SK-N-SH treated with all-trans-retinoic acid at 6 μM for 48 hours (cell line): Measurements from ENCODE around the gene KIRREL3.

Source experiments
- ATAC-seq: fragments of 200-7000 bp; cut with Tn5 transposase; 3 replicates; pipeline ENCODE4 v1.9.1; 2020; ENCODE audit warnings: mild to moderate bottlenecking, moderate library complexity
- BACH2 ChIP-seq: fragments of 250-450 bp; sonication (Bioruptor Pico); IDR thresholded peaks from 2 replicates; pipeline ENCODE4 v1.9.0; 2021; ENCODE audit warnings: mild to moderate bottlenecking, borderline replicate concordance
- CSDC2 ChIP-seq: fragments of 250-450 bp; sonication (Bioruptor Pico); IDR thresholded peaks from 2 replicates; pipeline ENCODE4 v1.5.0; 2020; ENCODE audit warnings: mild to moderate bottlenecking, moderate library complexity
- ESRRG ChIP-seq: fragments of 250-450 bp; sonication (Bioruptor Pico); IDR thresholded peaks from 2 replicates; pipeline ENCODE4 v1.6.1; 2021; ENCODE audit warnings: mild to moderate bottlenecking
- ISL1 ChIP-seq: fragments of 250-450 bp; sonication (Bioruptor Pico); IDR thresholded peaks from 2 replicates; pipeline ENCODE4 v2.1.2; 2022; ENCODE audit warnings: mild to moderate bottlenecking, moderate library complexity
- RARB ChIP-seq: fragments of 250-450 bp; sonication (Bioruptor Pico); IDR thresholded peaks from 2 replicates; pipeline ENCODE4 v1.8.0; 2021; ENCODE audit warnings: mild to moderate bottlenecking, moderate library complexity
- SNAI2 ChIP-seq: fragments of 250-450 bp; sonication (Bioruptor Pico); IDR thresholded peaks from 2 replicates; pipeline ENCODE4 v1.5.0; 2020; ENCODE audit warnings: mild to moderate bottlenecking, moderate library complexity
- TCF4 ChIP-seq: fragments of 250-450 bp; sonication (Bioruptor Pico); IDR thresholded peaks from 2 replicates; pipeline ENCODE4 v1.8.0; 2021; ENCODE audit warnings: mild to moderate bottlenecking, moderate library complexity, borderline replicate concordance
- TOX ChIP-seq: fragments of 250-450 bp; sonication (Bioruptor Pico); IDR thresholded peaks from 2 replicates; pipeline ENCODE4 v1.8.0; 2021; ENCODE audit warnings: mild to moderate bottlenecking, moderate library complexity, borderline replicate concordance
- ZC3H10 ChIP-seq: fragments of 250-450 bp; sonication (Bioruptor Pico); IDR thresholded peaks from 2 replicates; pipeline ENCODE4 v1.5.1; 2021; ENCODE audit warnings: mild to moderate bottlenecking, moderate library complexity
- ZFP3 ChIP-seq: fragments of 250-450 bp; sonication (Bioruptor Pico); IDR thresholded peaks from 2 replicates; pipeline ENCODE4 v1.5.0; 2020; ENCODE audit warnings: mild to moderate bottlenecking, moderate library complexity
- ZFP30 ChIP-seq: fragments of 450-650 bp; formaldehyde crosslinking; IDR thresholded peaks from 2 replicates; pipeline ENCODE4 v1.5.0; 2022; ENCODE audit warnings: mild to moderate bottlenecking, moderate library complexity
- ZNF70 ChIP-seq: fragments of 450-650 bp; formaldehyde crosslinking; IDR thresholded peaks from 2 replicates; pipeline ENCODE4 v1.5.0; 2020; ENCODE audit warnings: mild to moderate bottlenecking, moderate library complexity
- ZNF8 ChIP-seq: fragments of 450-650 bp; formaldehyde crosslinking; IDR thresholded peaks from 2 replicates; pipeline ENCODE4 v1.5.0; 2020; ENCODE audit warnings: mild to moderate bottlenecking, moderate library complexity
- TF ChIP-seq, protein P1 (sequence below): fragments of 250-450 bp; sonication (Bioruptor Pico); IDR thresholded peaks from 2 replicates; pipeline ENCODE4 v1.5.0; 2020; ENCODE audit warnings: mild to moderate bottlenecking, moderate library complexity
- TF ChIP-seq, protein P2 (sequence below): fragments of 250-450 bp; sonication (Bioruptor Pico); IDR thresholded peaks from 2 replicates; pipeline ENCODE4 v1.8.0; 2020; ENCODE audit warnings: mild to moderate bottlenecking, moderate library complexity, borderline replicate concordance
- TF ChIP-seq, protein P3 (sequence below): fragments of 250-450 bp; sonication (Bioruptor Pico); IDR thresholded peaks from 2 replicates; pipeline ENCODE4 v1.8.0; 2021; ENCODE audit warnings: low read depth, mild to moderate bottlenecking, moderate library complexity, borderline replicate concordance

The KIRREL3 gene

DNA sequence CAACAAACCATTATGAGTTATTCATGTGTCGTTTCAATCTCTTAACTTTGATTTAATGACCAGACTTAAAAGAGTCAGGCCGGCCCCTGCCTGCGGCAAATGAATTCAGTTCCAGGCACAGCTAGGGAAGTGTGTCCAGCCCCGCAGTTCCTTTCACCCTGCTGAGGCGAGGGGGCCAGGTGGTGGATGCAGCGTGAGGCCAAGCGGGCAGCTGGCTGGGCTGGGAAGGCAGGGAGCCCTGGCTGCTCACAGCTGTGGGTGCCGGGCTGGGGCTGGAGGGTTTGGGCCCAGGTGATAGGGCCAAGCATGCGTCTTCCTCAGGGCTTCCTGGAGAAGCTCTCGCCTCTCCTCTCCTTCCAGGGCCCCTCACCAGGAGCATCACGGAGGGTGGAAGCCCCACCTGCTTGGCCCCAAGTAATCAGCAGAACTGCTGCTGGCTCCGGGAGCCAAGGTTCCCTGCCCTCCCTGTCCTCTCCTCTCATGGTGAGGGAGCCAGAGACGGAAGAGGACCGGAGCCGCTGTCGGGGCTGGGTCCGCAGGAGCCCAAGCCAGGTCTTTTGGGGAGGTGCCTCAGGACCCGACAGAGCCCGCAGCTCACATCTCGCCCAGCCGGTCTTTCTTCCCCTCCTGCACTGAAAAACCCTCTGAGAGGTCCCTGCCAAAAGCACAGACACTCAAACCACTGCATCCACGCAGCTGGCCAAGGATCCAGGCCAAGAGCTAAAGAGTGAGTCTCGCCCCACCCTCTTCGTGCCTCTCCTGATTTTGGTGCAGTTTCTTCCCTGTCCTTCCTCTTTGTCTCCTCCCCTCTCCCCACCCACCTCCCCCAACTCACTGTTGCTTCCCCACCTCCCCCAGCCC, 548.1 kb downstream of the KIRREL3 start:
- ATAC-seq: no peak

DNA sequence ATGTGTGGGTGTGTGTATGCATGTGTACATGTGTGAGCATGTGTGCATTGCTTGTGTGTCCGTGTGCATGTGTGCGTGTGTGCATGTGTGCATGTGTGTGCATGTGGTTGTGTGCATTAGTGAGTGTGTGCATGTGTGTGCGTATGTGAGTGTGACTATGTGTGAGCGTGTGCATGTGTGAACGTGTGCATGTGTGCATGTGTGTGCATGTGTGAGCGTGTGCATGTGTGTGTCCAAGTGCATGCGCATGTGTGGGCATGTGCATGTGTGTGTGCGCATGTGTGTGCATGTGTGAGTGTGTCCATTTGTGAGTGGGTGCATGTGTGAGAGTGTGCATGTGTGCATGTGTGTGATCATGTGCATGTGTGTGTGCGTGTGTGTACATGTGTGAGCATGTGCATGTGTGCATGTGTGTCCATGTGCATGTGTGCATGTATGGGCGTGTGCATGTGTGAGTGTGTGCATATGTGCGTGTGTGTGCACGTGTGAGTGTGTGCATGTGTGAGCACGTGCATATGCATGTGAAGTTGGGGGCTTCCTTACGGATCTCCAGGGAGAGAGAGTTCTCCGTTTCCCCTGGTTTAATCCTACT, 549.3 kb downstream of the KIRREL3 start:
- TF ChIP-seq TOX (CRISPR knock-in tag): no peak
- no peak for ATAC-seq

More for the DNA sequence above, 548.1 kb downstream of the KIRREL3 start:
- TF ChIP-seq ESRRG: no peak
- TF ChIP-seq, protein P1, sequence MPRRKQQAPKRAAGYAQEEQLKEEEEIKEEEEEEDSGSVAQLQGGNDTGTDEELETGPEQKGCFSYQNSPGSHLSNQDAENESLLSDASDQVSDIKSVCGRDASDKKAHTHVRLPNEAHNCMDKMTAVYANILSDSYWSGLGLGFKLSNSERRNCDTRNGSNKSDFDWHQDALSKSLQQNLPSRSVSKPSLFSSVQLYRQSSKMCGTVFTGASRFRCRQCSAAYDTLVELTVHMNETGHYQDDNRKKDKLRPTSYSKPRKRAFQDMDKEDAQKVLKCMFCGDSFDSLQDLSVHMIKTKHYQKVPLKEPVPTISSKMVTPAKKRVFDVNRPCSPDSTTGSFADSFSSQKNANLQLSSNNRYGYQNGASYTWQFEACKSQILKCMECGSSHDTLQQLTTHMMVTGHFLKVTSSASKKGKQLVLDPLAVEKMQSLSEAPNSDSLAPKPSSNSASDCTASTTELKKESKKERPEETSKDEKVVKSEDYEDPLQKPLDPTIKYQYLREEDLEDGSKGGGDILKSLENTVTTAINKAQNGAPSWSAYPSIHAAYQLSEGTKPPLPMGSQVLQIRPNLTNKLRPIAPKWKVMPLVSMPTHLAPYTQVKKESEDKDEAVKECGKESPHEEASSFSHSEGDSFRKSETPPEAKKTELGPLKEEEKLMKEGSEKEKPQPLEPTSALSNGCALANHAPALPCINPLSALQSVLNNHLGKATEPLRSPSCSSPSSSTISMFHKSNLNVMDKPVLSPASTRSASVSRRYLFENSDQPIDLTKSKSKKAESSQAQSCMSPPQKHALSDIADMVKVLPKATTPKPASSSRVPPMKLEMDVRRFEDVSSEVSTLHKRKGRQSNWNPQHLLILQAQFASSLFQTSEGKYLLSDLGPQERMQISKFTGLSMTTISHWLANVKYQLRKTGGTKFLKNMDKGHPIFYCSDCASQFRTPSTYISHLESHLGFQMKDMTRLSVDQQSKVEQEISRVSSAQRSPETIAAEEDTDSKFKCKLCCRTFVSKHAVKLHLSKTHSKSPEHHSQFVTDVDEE (CRISPR knock-in tag): no peak

DNA sequence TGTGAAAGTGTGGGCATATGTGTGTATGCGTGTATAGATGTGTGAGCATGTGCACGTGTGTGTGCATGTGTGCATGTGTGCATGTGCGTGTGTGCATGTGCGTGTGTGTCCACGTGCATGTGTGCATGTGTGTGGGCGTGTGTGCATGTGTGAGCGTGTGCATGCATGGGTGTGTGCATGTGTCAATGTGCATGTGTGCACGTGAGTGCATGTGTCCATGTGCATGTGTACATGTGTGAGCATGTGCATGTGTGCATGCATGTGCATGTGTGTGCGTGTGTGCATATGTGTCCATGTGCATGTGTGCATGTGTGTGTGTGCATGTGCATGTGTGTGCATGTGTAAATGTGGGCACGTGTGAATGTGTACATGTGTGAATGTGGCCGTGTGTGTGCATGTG, 549.8 kb downstream of the KIRREL3 start:
- ATAC-seq: no peak
- no peak for TF ChIP-seq SNAI2 (CRISPR knock-in tag)
- TF ChIP-seq, all 23 proteins: peak for 0

DNA sequence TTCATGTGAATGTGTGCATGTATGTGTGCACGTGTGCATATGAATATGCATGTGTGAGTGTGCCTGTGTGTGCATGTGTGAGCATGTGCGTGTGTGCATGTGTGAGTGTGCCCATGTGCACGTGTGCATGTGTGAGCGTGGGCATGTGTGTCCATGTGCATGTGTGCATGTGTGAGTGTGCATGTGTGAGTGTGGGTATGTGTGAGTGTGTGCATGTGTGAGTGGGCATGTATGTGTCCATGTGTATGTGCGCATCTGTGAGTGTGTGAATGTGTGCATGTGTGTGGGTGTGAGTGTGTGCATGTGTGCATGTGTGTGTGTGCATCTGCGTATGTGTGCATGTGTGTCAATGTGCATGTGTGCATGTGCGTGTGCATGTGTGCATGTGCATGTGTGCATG, 550.4 kb downstream of the KIRREL3 start:
- ATAC-seq: no peak
- TF ChIP-seq ZFP3: no peak
- no peak for TF ChIP-seq ISL1 (CRISPR knock-in tag)
- TF ChIP-seq, protein P2, sequence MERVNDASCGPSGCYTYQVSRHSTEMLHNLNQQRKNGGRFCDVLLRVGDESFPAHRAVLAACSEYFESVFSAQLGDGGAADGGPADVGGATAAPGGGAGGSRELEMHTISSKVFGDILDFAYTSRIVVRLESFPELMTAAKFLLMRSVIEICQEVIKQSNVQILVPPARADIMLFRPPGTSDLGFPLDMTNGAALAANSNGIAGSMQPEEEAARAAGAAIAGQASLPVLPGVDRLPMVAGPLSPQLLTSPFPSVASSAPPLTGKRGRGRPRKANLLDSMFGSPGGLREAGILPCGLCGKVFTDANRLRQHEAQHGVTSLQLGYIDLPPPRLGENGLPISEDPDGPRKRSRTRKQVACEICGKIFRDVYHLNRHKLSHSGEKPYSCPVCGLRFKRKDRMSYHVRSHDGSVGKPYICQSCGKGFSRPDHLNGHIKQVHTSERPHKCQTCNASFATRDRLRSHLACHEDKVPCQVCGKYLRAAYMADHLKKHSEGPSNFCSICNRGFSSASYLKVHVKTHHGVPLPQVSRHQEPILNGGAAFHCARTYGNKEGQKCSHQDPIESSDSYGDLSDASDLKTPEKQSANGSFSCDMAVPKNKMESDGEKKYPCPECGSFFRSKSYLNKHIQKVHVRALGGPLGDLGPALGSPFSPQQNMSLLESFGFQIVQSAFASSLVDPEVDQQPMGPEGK (CRISPR knock-in tag): no peak

DNA sequence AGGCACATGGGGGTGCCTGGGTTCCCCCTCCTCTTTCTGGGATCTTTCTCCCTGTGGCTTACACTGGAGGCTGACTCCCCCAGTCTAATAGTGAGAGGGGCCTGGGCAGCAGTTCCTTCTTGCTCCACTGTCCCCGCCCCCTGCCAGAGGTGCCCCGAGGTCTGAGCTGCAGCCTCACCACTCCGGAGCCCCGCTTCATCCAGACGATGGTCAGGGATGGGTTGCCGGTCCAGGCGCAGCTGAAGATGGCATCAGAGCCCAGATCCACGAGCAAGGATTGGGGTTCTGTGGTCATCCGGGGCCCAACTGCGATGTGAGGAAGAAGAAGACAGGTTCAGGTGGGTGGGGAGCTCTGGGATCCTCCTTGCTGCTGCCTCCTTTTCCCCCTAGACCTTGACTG, 554.0 kb downstream of the KIRREL3 start:
- no peak for ATAC-seq
- TF ChIP-seq ZFP30 (CRISPR knock-in tag) (no peak), CSDC2 (no peak), ZNF8 (no peak), BACH2 (CRISPR knock-in tag) (no peak), ZC3H10 (no peak), TCF4 (CRISPR knock-in tag) (no peak), TOX (CRISPR knock-in tag) (no peak), SNAI2 (CRISPR knock-in tag) (no peak), ESRRG (no peak), ZNF70 (no peak), ISL1 (CRISPR knock-in tag) (no peak), RARB (CRISPR knock-in tag) (no peak)
- TF ChIP-seq, protein P1 (CRISPR knock-in tag): no peak
- TF ChIP-seq, protein P3, sequence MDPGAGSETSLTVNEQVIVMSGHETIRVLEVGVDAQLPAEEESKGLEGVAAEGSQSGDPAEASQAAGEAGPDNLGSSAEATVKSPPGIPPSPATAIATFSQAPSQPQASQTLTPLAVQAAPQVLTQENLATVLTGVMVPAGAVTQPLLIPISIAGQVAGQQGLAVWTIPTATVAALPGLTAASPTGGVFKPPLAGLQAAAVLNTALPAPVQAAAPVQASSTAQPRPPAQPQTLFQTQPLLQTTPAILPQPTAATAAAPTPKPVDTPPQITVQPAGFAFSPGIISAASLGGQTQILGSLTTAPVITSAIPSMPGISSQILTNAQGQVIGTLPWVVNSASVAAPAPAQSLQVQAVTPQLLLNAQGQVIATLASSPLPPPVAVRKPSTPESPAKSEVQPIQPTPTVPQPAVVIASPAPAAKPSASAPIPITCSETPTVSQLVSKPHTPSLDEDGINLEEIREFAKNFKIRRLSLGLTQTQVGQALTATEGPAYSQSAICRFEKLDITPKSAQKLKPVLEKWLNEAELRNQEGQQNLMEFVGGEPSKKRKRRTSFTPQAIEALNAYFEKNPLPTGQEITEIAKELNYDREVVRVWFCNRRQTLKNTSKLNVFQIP (CRISPR knock-in tag): no peak
- TF ChIP-seq, all 23 proteins: peak for 0
